ENCODE results near the gene CCDC148.

Gene CCDC148

DNA sequence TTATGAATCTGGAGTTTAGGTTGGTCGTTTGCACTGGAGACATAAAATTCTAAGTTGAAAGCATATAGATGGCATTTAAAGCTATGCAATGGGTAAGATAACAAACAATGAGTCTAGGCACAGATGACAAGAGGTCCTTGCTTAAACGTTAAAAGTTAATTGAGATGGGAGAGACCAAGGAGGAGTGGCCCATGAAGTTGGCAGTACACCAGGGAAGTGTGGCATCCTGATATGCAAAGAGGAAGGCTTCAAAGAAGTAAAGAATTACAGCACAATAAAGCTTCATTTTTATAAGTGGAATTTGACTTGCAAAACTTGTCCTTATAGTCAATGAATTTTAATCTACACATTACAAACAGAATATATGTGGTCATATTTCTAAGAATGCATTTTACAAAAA is 331.7 kb downstream of the CCDC148 start:
- DNase-seq (ENCODE audit: low read depth in 3 of 3): no peak

Data from stimulated activated CD4-positive, alpha-beta T cell treated with anti-CD3 and anti-CD28 coated beads, TNF-alpha, amount 100 ng/mL, for 24 hours (primary cell).